ENCODE results near the gene CFAP97D1.
A peak's percentile ranks its signal among the peaks of the same experiment; 100 is the strongest.

CFAP97D1 gene
- long read RNA-seq, donor 1 = 0 reads
- long read RNA-seq, donor 2 = 0 reads
- long read RNA-seq, donor 3 = 0 reads
- long read RNA-seq, donor 4 = 0 reads
- long read RNA-seq, donor 5 = 0 reads
- long read RNA-seq, donor 6 = 0 reads
- long read RNA-seq, donor 7 = 0 reads
- long read RNA-seq, donor 8 = 0 reads

GRCh38 chr17:43780135-43780534, at the start of gene CFAP97D1:
CFAP97D1 (plus strand) TSS chr17:43780435; CDS start chr17:43780463, 28 bp downstream.
- no peak for DNase-seq

GRCh38 chr17:43732958-43733357, 47.3 kb upstream of the CFAP97D1 start:
- DNase-seq = no peak

- no peak for DNase-seq
These were observed 46.3 kb upstream of the CFAP97D1 start for GRCh38 chr17:43733956-43734355.

- no peak for DNase-seq
These were observed 45.9 kb upstream of the CFAP97D1 start for GRCh38 chr17:43734376-43734775.

- DNase-seq = no peak
These were observed 43.8 kb upstream of the CFAP97D1 start for GRCh38 chr17:43736389-43736788.

- no peak for DNase-seq
These were observed 42.5 kb upstream of the CFAP97D1 start for GRCh38 chr17:43737722-43738121.

GRCh38 chr17:43740541-43740940, 39.7 kb upstream of the CFAP97D1 start:
- no peak for DNase-seq

- DNase-seq = no peak
These were observed 38.6 kb upstream of the CFAP97D1 start for GRCh38 chr17:43741636-43742035.

GRCh38 chr17:43745541-43745940, 34.7 kb upstream of the CFAP97D1 start:
- DNase-seq = no peak

- DNase-seq = no peak
These were observed 30.1 kb upstream of the CFAP97D1 start for GRCh38 chr17:43750153-43750552.

GRCh38 chr17:43753493-43754129, 26.6 kb upstream of the CFAP97D1 start:
- DNase-seq = no peak

GRCh38 chr17:43754947-43755346, 25.3 kb upstream of the CFAP97D1 start:
- DNase-seq = no peak

GRCh38 chr17:43755389-43755875, 24.8 kb upstream of the CFAP97D1 start:
- peak; percentile 73 for DNase-seq

- DNase-seq = no peak
These were observed 24.0 kb upstream of the CFAP97D1 start for GRCh38 chr17:43756201-43756600.

GRCh38 chr17:43757171-43757660, 23.0 kb upstream of the CFAP97D1 start:
- no peak for DNase-seq

GRCh38 chr17:43758086-43758485, 22.1 kb upstream of the CFAP97D1 start:
- no peak for DNase-seq

- peak; percentile 57 for DNase-seq
These were observed 21.6 kb upstream of the CFAP97D1 start, which contains the start of gene SOST for GRCh38 chr17:43758497-43759174. SOST (minus strand) TSS chr17:43758791; CDS start chr17:43758741, 50 bp downstream.

- DNase-seq = no peak
These were observed 20.4 kb upstream of the CFAP97D1 start for GRCh38 chr17:43759836-43760235.

- DNase-seq = peak; percentile 82
These were observed 19.9 kb upstream of the CFAP97D1 start for GRCh38 chr17:43760254-43760852.

- DNase-seq = no peak
These were observed 13.7 kb upstream of the CFAP97D1 start for GRCh38 chr17:43766413-43767052.

GRCh38 chr17:43767053-43767712, 13.1 kb upstream of the CFAP97D1 start:
- no peak for DNase-seq

- DNase-seq = no peak
These were observed 12.5 kb upstream of the CFAP97D1 start for GRCh38 chr17:43767713-43768059.
